ENCODE data around the gene SP5. TPM values are rescaled to one million over a fixed set of nuclear protein-coding genes. Genes with fewer than 3 reads are reported as not detected.

SP5 gene
- total RNA-seq, 2 donors from 2014 or later: 60.3 to 103 TPM

GRCh38 chr2:170737406-170737805, 22.3 kb downstream of the SP5 start:
- Histone ChIP-seq H3K27ac (ENCODE audit: low read depth, low read length) (no peak overlapping the region), H3K27me3 (ENCODE audit: control insufficient read depth, insufficient read depth, low read length, poor library complexity, severe bottlenecking) (no peaks in the 10 kb centered on the region), H3K4me3 (ENCODE audit: low read length) (no peak overlapping the region), H3K9me3 (ENCODE audit: control insufficient read depth, low read length) (peaks cover 17% of the 10 kb centered on the region), H3K36me3 (ENCODE audit: control insufficient read depth, insufficient read depth, low read length) (no peaks in the 10 kb centered on the region), H3K4me1 (ENCODE audit: control insufficient read depth, insufficient read depth, low read length) (no peaks in the 10 kb centered on the region), H3K9ac (ENCODE audit: extremely low read depth, low read length, poor library complexity, severe bottlenecking) (no peak overlapping the region)
- no peak for TF ChIP-seq CTCF (conservative IDR thresholded peaks at IDR 0.05)
- DNase-seq: no peak
- no peak overlapping the region for H3K27ac Mint-ChIP-seq
- no peak overlapping the region for H3K4me3 Mint-ChIP-seq
- H3K36me3 Mint-ChIP-seq (ENCODE audit: low read depth): peaks cover 42% of the 10 kb centered on the region
- peaks cover 29% of the 10 kb centered on the region for H3K9me3 Mint-ChIP-seq
- 86 to 88% methylated on average over 1 to 2 of the region's 2 CpGs for WGBS, 2 experiments (ENCODE audit: insufficient coverage in 1 of 2, insufficient read length in 1 of 2)
- peaks cover 1% of the 10 kb centered on the region for H3K4me1 Mint-ChIP-seq
- peaks cover 1% of the 10 kb centered on the region for H3K27me3 Mint-ChIP-seq (ENCODE audit: insufficient read depth)

- peaks cover 40% of the 10 kb centered on the region for H3K36me3 Mint-ChIP-seq (ENCODE audit: low read depth)
- H3K4me1 ChIP-seq (ENCODE audit: control insufficient read depth, insufficient read depth, low read length): no peaks in the 10 kb centered on the region
- DNase-seq: no peak
- no peak overlapping the region for H3K9ac ChIP-seq (ENCODE audit: extremely low read depth, low read length, poor library complexity, severe bottlenecking)
- no peaks in the 10 kb centered on the region for H3K27me3 ChIP-seq (ENCODE audit: control insufficient read depth, insufficient read depth, low read length, poor library complexity, severe bottlenecking)
- no peak overlapping the region for H3K4me3 Mint-ChIP-seq
- peaks cover 17% of the 10 kb centered on the region for H3K9me3 ChIP-seq (ENCODE audit: control insufficient read depth, low read length)
- no peaks in the 10 kb centered on the region for H3K36me3 ChIP-seq (ENCODE audit: control insufficient read depth, insufficient read depth, low read length)
- H3K4me3 ChIP-seq (ENCODE audit: low read length): no peak overlapping the region
- peaks cover 1% of the 10 kb centered on the region for H3K27me3 Mint-ChIP-seq (ENCODE audit: insufficient read depth)
- no peak overlapping the region for H3K27ac ChIP-seq (ENCODE audit: low read depth, low read length)
- 87 to 92% methylated on average over 2 to 4 of the region's 4 CpGs for WGBS, 2 experiments (ENCODE audit: insufficient coverage in 1 of 2, insufficient read length in 1 of 2)
- H3K9me3 Mint-ChIP-seq: peaks cover 29% of the 10 kb centered on the region
- H3K27ac Mint-ChIP-seq: no peak overlapping the region
- H3K4me1 Mint-ChIP-seq: peaks cover 1% of the 10 kb centered on the region
- no peak for TF ChIP-seq CTCF (conservative IDR thresholded peaks at IDR 0.05)
Observed at GRCh38 chr2:170737821-170738220, 22.7 kb downstream of the SP5 start.

- H3K27ac Mint-ChIP-seq: no peak overlapping the region
- Histone ChIP-seq H3K27me3 (ENCODE audit: control insufficient read depth, insufficient read depth, low read length, poor library complexity, severe bottlenecking) (no peaks in the 10 kb centered on the region), H3K27ac (ENCODE audit: low read depth, low read length) (no peak overlapping the region), H3K4me1 (ENCODE audit: control insufficient read depth, insufficient read depth, low read length) (no peaks in the 10 kb centered on the region), H3K9me3 (ENCODE audit: control insufficient read depth, low read length) (peaks cover 17% of the 10 kb centered on the region), H3K9ac (ENCODE audit: extremely low read depth, low read length, poor library complexity, severe bottlenecking) (no peak overlapping the region), H3K4me3 (ENCODE audit: low read length) (no peak overlapping the region), H3K36me3 (ENCODE audit: control insufficient read depth, insufficient read depth, low read length) (no peaks in the 10 kb centered on the region)
- peaks cover 29% of the 10 kb centered on the region for H3K9me3 Mint-ChIP-seq
- H3K27me3 Mint-ChIP-seq (ENCODE audit: insufficient read depth): no peaks in the 10 kb centered on the region
- WGBS, 2 experiments (ENCODE audit: insufficient coverage in 1 of 2, insufficient read length in 1 of 2): 90 to 100% methylated on average over 2 to 3 of the region's 3 CpGs
- peaks cover 37% of the 10 kb centered on the region for H3K36me3 Mint-ChIP-seq (ENCODE audit: low read depth)
- TF ChIP-seq CTCF (conservative IDR thresholded peaks at IDR 0.05): no peak
- H3K4me3 Mint-ChIP-seq: no peak overlapping the region
- DNase-seq: no peak
- peaks cover 5% of the 10 kb centered on the region for H3K4me1 Mint-ChIP-seq
Observed at GRCh38 chr2:170739048-170739447, 23.9 kb downstream of the SP5 start.

Data from endodermal cell (in vitro differentiated cells).